ENCODE data around the gene FRMD5. TPM values are rescaled to one million over a fixed set of nuclear protein-coding genes. Genes with fewer than 3 reads are reported as not detected.

Gene FRMD5
- total RNA-seq, 1 donor from 2014 or later: 0.49 TPM

DNA sequence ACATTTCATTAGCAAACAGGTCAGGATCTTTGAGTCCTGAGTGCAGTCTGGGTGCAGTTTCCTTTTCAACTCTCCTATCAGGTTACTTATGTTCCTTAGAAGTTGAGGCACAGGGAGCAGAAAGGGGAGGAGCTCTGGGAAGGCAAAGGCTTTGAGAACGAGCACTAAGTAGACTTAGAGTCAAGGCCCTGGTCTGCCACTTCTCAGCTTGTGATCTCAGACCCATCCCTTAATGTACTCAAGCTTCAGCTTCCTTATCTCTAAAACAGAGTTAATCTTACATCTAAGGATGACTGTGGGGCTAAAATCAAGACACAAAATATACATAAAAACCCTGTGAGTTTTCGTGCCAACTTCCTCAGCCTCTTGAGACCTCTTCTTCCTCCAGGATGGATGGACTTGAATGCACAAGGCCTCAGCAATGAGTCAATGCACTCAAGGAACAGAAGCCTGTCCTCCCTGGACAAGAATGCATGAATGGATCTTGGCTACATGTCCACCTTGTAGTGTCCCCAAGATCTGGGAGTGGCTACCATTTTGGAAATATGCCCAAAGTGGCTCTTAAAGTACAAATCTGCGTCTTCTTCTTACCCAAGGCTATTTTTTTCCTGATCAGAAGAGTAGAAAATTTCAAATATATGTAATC, 263.2 kb downstream of the FRMD5 start:
- TF ChIP-seq, protein P1, sequence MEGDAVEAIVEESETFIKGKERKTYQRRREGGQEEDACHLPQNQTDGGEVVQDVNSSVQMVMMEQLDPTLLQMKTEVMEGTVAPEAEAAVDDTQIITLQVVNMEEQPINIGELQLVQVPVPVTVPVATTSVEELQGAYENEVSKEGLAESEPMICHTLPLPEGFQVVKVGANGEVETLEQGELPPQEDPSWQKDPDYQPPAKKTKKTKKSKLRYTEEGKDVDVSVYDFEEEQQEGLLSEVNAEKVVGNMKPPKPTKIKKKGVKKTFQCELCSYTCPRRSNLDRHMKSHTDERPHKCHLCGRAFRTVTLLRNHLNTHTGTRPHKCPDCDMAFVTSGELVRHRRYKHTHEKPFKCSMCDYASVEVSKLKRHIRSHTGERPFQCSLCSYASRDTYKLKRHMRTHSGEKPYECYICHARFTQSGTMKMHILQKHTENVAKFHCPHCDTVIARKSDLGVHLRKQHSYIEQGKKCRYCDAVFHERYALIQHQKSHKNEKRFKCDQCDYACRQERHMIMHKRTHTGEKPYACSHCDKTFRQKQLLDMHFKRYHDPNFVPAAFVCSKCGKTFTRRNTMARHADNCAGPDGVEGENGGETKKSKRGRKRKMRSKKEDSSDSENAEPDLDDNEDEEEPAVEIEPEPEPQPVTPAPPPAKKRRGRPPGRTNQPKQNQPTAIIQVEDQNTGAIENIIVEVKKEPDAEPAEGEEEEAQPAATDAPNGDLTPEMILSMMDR (IDR thresholded peaks at IDR 0.05): no peak
- TF ChIP-seq POLR2AphosphoS5 (IDR thresholded peaks at IDR 0.05; ENCODE audit: insufficient read depth in 1 of 2, low read depth in 1 of 2) (no peak), POLR2A (IDR thresholded peaks at IDR 0.05) (no peak)
- Histone ChIP-seq H3K27ac (peak overlapping the region; percentile 21), H3K27me3 (no peaks in the 10 kb centered on the region), H3K36me3 (no peaks in the 10 kb centered on the region), H3K4me1 (peaks cover 15% of the 10 kb centered on the region), H3K9me3 (no peaks in the 10 kb centered on the region), H3K4me3 (no peak overlapping the region)
- DNase-seq (ENCODE audit: extremely low spot score in 2 of 2): no peak
- intact Hi-C loops (cut with DNase I): no loop called here

GRCh38 chr15:43931119-43931518, 264.0 kb downstream of the FRMD5 start:
- DNase-seq (ENCODE audit: extremely low spot score in 2 of 2): no peak
- peaks cover 15% of the 10 kb centered on the region for H3K4me1 ChIP-seq
- no peak overlapping the region for H3K27ac ChIP-seq
- no peak for TF ChIP-seq POLR2AphosphoS5 (IDR thresholded peaks at IDR 0.05; ENCODE audit: insufficient read depth in 1 of 2, low read depth in 1 of 2)
- TF ChIP-seq, protein P1 (IDR thresholded peaks at IDR 0.05): no peak
- no peak overlapping the region for H3K4me3 ChIP-seq
- no peaks in the 10 kb centered on the region for H3K9me3 ChIP-seq
- no peaks in the 10 kb centered on the region for H3K36me3 ChIP-seq
- H3K27me3 ChIP-seq: no peaks in the 10 kb centered on the region
- intact Hi-C loops (cut with DNase I): no loop called here

DNA sequence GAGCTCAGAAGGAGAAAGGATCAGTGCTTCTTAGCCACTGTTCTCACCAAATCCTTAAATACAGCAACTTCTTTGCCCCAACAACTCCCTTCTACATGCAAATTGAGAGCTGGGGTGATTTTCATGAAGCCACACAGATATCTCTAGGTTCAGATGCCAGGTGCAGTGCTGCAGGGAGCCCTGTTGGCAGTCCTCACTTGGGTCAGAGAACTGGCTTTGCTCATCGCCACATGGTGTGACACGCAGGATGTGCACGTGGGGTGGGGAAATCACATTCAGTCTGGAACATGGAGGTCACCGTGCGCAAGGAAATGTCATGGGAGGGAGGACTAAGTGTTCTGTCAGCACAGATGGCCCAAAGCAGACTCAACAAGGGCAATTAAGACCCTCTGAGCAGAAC, 264.5 kb downstream of the FRMD5 start:
- Histone ChIP-seq H3K27me3 (no peaks in the 10 kb centered on the region), H3K4me3 (no peak overlapping the region), H3K4me1 (peaks cover 15% of the 10 kb centered on the region), H3K36me3 (no peaks in the 10 kb centered on the region), H3K27ac (no peak overlapping the region), H3K9me3 (no peaks in the 10 kb centered on the region)
- intact Hi-C loops (cut with DNase I): no loop called here
- TF ChIP-seq, protein P1 (IDR thresholded peaks at IDR 0.05): no peak
- TF ChIP-seq POLR2A (IDR thresholded peaks at IDR 0.05): no peak
- no peak for TF ChIP-seq POLR2AphosphoS5 (IDR thresholded peaks at IDR 0.05; ENCODE audit: insufficient read depth in 1 of 2, low read depth in 1 of 2)
- DNase-seq (ENCODE audit: extremely low spot score in 2 of 2): no peak

DNA sequence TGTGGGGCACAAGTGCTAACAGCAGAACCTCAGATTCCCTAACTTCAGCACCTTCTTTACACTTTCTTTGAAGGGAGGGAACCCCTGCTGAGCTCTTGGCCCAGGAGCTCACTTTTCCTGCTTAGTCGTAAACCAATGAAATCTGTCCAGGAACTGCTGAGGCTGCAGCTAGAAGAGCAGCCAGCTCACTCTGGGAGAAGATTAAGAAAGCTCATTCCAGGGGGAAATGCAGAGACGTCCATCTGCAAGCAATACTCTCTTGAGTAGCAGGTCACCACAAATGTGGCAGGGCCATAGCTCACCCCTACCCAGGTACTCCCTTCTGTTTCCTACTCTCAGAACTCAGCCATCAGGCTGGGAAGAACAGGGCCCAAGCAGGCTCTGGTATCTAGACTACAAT, 265.0 kb downstream of the FRMD5 start:
- no peak for DNase-seq (ENCODE audit: extremely low spot score in 2 of 2)
- H3K9me3 ChIP-seq: no peaks in the 10 kb centered on the region
- TF ChIP-seq, protein P1 (IDR thresholded peaks at IDR 0.05): no peak
- TF ChIP-seq POLR2AphosphoS5 (IDR thresholded peaks at IDR 0.05; ENCODE audit: insufficient read depth in 1 of 2, low read depth in 1 of 2) (no peak), POLR2A (IDR thresholded peaks at IDR 0.05) (no peak)
- H3K4me1 ChIP-seq: peaks cover 15% of the 10 kb centered on the region
- intact Hi-C loops (cut with DNase I): no loop called here
- no peak overlapping the region for H3K27ac ChIP-seq
- H3K27me3 ChIP-seq: no peaks in the 10 kb centered on the region
- no peaks in the 10 kb centered on the region for H3K36me3 ChIP-seq
- no peak overlapping the region for H3K4me3 ChIP-seq

DNA sequence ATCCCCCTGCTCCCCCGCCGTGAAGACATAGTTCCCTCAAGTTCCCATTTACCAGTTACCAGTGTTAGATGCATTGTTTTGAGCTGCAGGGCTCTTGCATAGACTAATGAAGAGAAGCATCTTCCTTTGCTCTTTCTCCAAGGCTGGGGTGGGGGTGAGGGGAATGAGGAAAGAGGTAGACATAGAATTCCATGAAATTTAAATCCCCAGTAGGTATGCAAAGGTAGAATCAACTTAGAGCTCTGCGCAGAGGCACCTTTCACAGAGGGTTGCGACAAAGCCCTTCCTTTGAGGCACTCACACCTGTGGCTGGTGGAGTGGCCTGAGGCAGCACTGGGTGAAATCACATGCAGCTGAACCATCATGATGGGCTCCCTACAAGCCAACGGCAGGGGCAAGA, 266.9 kb downstream of the FRMD5 start:
- Histone ChIP-seq H3K27me3 (no peaks in the 10 kb centered on the region), H3K36me3 (no peaks in the 10 kb centered on the region), H3K27ac (no peak overlapping the region), H3K4me3 (no peak overlapping the region), H3K4me1 (peaks cover 10% of the 10 kb centered on the region), H3K9me3 (no peaks in the 10 kb centered on the region)
- intact Hi-C loops (cut with DNase I): no loop called here
- TF ChIP-seq POLR2A (IDR thresholded peaks at IDR 0.05): no peak
- TF ChIP-seq, protein P1 (IDR thresholded peaks at IDR 0.05): no peak
- no peak for TF ChIP-seq POLR2AphosphoS5 (IDR thresholded peaks at IDR 0.05; ENCODE audit: insufficient read depth in 1 of 2, low read depth in 1 of 2)
- DNase-seq (ENCODE audit: extremely low spot score in 2 of 2): no peak
